Activated T-helper 17 cell treated with anti-CD3 and anti-CD28 coated beads, Interleukin-2, amount 50 U/mL, for 72 hours (primary cell): ENCODE measurements around the gene MYO18B. TPM values are rescaled to one million over a fixed set of nuclear protein-coding genes. Genes with fewer than 3 reads are reported as not detected.
"Not testable (repeated sequence)": the region's sequence is repeated elsewhere in the genome, so short reads cannot be mapped to it uniquely, and the experiment has no call there.

ENCODE experiments used
- ATAC-seq: fragments of 150-1000 bp; cut with Tn5 transposase; replicated peaks from 2 replicates; pipeline ENCODE4 v1.10.0; 2021; ENCODE audit warnings: mild to moderate bottlenecking, moderate library complexity
- H3K27ac Mint-ChIP-seq: one replicate; pipeline ENCODE4 v1.8.0; 2022; ENCODE audit warnings: mixed read lengths
- H3K27me3 Mint-ChIP-seq: one replicate; pipeline ENCODE4 v1.8.0; 2022; ENCODE audit warnings: mixed read lengths
- H3K36me3 Mint-ChIP-seq: one replicate; pipeline ENCODE4 v1.8.0; 2022; ENCODE audit warnings: low read depth, mild to moderate bottlenecking, mixed read lengths
- H3K4me1 Mint-ChIP-seq: one replicate; pipeline ENCODE4 v1.8.0; 2022; ENCODE audit warnings: mixed read lengths
- H3K4me3 Mint-ChIP-seq: one replicate; pipeline ENCODE4 v1.8.0; 2022; ENCODE audit warnings: mild to moderate bottlenecking, mixed read lengths
- H3K9me3 Mint-ChIP-seq: one replicate; pipeline ENCODE4 v1.8.0; 2022; ENCODE audit warnings: mixed read lengths
- total RNA-seq, 2 donors: library from RNA; stranded (reverse); gene quantifications; one replicate each; pipeline ENCODE4 v1.2.3, GENCODE V29; 2022

Gene MYO18B
- total RNA-seq, 2 donors from 2014 or later = 2.3 to 4.3 TPM

DNA sequence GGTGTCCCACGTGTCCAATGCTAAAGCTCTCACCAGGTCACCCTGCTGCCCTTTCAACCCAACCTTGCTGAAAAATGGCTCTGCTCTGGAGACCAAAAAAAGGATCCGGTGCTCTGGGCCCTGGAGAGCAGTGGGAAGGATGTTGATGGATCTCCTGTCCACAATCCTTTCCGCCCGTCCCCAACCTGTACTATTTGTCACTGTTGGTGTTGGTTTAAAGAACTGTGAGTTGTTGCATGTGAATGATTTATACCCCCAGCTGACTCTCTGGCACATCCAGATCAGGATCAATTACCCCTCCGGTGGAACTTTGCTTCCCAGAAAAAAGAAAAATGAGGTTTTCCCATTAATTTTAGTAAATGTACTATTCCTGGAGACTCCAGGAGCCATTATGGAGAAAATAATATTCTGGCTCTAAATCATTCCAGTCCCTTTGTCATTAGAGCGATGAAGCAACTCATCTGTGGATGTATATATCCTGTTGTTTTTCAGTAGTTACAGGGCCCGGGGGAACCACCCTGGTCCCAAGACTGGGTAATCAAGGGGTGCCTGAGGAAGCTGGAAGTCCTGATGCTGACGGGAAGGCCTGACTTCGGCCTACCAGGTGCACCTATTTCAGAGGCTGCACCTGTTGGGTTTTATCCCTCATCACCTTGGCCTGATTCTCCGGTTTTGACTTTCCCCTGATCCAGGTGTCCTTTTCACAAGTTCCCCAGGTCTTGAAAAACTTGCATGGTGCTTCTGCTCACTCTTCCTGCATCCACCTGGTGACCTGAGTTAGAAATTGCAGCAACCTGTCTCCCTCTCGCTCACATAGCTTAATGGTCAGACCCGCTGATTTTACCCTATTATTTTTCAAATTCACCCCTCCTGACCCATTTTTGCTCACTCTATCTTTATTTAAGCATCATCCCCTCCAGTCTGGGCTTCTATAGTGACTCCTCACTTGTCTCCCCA lies 218.1 kb downstream of the MYO18B start:
- H3K4me1 Mint-ChIP-seq = no peaks in the 10 kb centered on the region
- H3K36me3 Mint-ChIP-seq = no peaks in the 10 kb centered on the region
- no peak overlapping the region for H3K27ac Mint-ChIP-seq
- H3K4me3 Mint-ChIP-seq = no peak overlapping the region
- H3K27me3 Mint-ChIP-seq = peaks cover 10% of the 10 kb centered on the region
- H3K9me3 Mint-ChIP-seq = peaks cover 8% of the 10 kb centered on the region
- no peak for ATAC-seq

DNA sequence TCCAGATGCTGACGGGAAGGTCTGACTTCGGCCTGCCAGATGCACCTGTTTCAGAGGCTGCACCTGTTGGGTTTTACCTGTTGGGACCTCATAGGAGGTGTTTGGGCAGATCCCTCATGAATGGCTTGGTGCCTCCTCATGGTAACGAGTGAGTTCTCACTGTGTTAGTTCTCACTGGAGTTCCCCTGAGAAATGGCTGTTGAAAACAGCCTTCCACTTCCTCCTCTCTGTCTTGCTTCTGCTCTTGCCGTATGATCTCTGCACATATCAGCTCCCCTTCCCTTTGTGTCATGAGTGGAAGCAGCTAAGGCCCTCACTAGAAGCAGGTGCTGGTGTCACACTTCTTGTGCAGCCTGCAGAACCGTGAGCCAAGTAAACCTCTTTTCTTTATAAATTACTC lies 219.7 kb downstream of the MYO18B start:
- no peak overlapping the region for H3K4me3 Mint-ChIP-seq
- no peaks in the 10 kb centered on the region for H3K4me1 Mint-ChIP-seq
- H3K9me3 Mint-ChIP-seq = peaks cover 8% of the 10 kb centered on the region
- H3K27me3 Mint-ChIP-seq = peaks cover 13% of the 10 kb centered on the region
- H3K36me3 Mint-ChIP-seq = no peaks in the 10 kb centered on the region
- no peak for ATAC-seq
- H3K27ac Mint-ChIP-seq = no peak overlapping the region

DNA sequence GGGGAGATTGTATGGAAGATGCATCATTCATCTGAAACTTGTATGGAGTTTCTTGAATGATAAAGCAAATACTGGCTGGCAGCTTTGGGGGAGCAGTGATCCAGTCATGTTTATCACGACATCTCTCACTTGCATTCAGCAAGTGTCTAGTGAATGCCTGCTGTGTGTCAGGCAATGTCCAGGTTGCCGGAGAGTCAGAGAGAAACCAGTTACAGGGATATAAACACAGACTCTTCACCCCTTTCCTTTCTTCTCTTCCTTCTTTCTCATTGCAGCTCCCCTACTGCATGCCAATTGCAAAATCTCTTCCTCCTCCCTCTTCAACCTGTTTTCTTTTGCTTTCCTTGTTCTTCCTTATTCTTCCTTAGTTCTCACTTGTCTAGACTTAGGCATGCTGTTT lies 220.7 kb downstream of the MYO18B start:
- ATAC-seq = no peak
- Mint-ChIP-seq H3K9me3 (peaks cover 8% of the 10 kb centered on the region), H3K36me3 (no peaks in the 10 kb centered on the region), H3K27me3 (peaks cover 13% of the 10 kb centered on the region), H3K27ac (no peak overlapping the region), H3K4me3 (no peak overlapping the region), H3K4me1 (no peaks in the 10 kb centered on the region)

DNA sequence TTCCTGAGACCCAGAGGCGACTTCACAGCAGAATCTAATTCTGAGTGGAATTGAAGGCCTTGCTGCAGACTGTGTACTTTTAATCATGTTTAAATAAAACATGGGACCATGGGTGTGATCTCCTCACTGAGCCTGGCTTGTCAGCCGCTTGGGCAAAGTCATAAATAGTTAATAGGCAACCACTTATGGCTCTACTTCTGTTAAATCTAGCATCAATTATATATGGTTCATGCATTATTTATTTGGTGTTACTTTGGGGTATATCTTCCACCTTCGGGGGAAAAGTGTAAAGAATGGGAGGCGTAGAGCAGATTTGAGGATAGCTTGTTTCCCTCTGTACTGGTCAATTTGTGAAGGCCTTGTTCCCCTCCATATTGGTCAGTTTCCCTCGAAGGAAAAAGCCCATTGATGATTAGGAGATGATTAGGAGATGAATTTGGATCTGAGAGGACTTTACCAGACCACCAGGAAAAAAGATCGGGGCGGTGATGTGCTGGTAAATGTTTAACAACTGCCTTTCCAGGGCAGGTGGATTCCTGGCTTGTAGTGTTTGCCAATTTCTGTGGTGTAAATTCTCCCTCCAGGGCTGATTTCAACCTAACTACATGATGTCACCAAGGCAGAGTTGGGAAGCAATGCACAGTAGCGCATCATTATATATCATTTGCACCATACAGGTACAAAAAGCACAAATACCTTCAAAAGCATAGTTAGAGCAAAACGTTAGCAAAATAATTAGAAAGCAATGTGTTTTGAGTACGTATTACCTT lies 223.2 kb downstream of the MYO18B start:
- Mint-ChIP-seq H3K4me1 (no peaks in the 10 kb centered on the region), H3K9me3 (peaks cover 8% of the 10 kb centered on the region), H3K36me3 (no peaks in the 10 kb centered on the region), H3K27ac (no peak overlapping the region), H3K4me3 (no peak overlapping the region), H3K27me3 (peaks cover 13% of the 10 kb centered on the region)
- ATAC-seq = no peak

DNA sequence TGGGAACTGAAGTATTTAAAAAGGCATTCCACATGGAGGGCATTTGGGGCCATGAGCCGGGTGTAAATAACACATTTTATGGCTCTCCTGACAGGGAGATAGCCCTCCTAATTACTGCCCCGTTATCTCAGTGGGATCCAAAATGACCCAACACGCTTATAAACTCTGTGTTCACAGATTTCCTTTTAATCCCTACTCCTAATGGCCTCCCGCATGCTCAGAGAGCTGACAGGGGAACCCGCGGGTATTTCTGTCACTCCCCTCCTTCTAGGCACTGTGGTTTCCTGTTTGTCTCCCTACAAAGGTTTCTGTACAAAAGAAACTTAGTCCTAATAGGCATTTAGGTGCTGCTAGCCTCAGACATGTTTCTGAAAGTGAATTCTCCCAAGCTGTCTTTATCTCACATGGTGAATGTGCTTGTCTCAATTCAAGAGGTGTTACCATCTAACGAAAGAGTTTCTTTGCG lies 224.5 kb downstream of the MYO18B start:
- ATAC-seq = no peak
- peaks cover 8% of the 10 kb centered on the region for H3K9me3 Mint-ChIP-seq
- peaks cover 13% of the 10 kb centered on the region for H3K27me3 Mint-ChIP-seq
- no peaks in the 10 kb centered on the region for H3K4me1 Mint-ChIP-seq
- H3K36me3 Mint-ChIP-seq = no peaks in the 10 kb centered on the region
- H3K27ac Mint-ChIP-seq = no peak overlapping the region
- no peak overlapping the region for H3K4me3 Mint-ChIP-seq

DNA sequence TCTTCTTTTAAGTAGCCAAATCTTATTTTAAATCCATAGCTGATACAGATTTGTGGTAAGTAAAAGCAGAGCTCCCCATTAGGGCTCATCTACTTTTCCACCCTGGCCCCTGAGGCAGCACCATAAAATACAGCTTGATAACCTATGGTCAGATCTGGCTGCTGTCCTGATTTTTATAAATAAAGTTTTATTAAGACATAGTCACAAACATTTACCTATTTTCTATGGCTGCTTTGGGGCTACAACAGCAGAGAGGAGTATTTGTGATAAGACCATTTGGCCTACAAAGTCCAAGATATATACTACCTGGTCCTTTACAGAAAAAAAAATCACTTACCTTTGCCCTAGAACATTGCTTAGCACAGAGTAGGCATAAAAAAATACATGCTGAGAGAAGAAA lies 227.3 kb downstream of the MYO18B start:
- peaks cover 8% of the 10 kb centered on the region for H3K27me3 Mint-ChIP-seq
- H3K9me3 Mint-ChIP-seq = no peaks in the 10 kb centered on the region
- ATAC-seq = no peak
- no peaks in the 10 kb centered on the region for H3K4me1 Mint-ChIP-seq
- H3K27ac Mint-ChIP-seq = no peak overlapping the region
- H3K4me3 Mint-ChIP-seq = no peak overlapping the region
- H3K36me3 Mint-ChIP-seq = no peaks in the 10 kb centered on the region

DNA sequence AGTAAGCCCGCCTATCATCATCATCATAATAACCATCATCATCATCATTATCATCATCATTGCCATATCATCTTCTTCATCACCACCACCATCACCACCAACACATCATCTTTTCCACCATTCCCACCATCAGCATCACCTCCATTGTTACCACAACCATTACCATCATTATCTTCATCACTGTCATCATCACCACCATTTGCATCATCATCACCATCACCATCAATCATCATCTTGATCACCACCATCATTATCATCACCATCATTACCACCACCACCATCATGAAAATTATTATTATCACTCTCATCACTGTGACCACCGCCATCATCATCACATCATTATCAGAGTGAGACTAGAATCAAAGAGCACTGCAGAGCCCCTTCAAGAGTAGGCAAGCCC lies 227.9 kb downstream of the MYO18B start:
- Mint-ChIP-seq H3K4me1 (no peaks in the 10 kb centered on the region), H3K36me3 (no peaks in the 10 kb centered on the region), H3K4me3 (no peak overlapping the region), H3K9me3 (no peaks in the 10 kb centered on the region), H3K27ac (no peak overlapping the region), H3K27me3 (peaks cover 8% of the 10 kb centered on the region)
- no peak for ATAC-seq

DNA sequence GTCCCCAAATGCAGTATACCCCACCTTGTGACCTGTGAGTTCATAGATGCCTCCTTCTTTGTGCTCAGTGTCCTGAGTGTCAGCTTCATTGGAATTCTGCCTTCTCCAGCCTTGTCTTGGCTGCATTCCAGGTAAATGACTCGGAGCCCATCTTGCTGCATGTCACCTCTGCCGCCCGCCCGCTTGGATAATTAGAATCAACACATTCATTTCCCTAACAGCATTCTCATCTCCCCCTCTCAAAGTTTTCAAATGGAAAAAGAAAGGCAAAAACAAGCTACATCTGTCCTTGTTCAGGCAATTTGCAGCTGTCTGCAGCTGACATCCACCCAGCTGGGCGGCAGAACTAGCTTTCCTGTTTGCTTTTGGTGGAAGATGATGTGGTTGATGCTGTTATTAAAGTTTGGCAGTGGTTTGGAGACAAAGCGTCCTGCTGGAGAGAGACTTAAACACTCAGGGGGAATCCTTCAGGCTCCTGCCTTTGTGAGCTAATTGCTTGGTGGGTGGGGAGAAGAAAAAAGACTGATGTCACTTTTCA lies 228.5 kb downstream of the MYO18B start:
- peaks cover 4% of the 10 kb centered on the region for H3K27me3 Mint-ChIP-seq
- no peaks in the 10 kb centered on the region for H3K4me1 Mint-ChIP-seq
- no peak for ATAC-seq
- H3K27ac Mint-ChIP-seq = no peak overlapping the region
- H3K4me3 Mint-ChIP-seq = no peak overlapping the region
- H3K36me3 Mint-ChIP-seq = no peaks in the 10 kb centered on the region
- no peaks in the 10 kb centered on the region for H3K9me3 Mint-ChIP-seq

DNA sequence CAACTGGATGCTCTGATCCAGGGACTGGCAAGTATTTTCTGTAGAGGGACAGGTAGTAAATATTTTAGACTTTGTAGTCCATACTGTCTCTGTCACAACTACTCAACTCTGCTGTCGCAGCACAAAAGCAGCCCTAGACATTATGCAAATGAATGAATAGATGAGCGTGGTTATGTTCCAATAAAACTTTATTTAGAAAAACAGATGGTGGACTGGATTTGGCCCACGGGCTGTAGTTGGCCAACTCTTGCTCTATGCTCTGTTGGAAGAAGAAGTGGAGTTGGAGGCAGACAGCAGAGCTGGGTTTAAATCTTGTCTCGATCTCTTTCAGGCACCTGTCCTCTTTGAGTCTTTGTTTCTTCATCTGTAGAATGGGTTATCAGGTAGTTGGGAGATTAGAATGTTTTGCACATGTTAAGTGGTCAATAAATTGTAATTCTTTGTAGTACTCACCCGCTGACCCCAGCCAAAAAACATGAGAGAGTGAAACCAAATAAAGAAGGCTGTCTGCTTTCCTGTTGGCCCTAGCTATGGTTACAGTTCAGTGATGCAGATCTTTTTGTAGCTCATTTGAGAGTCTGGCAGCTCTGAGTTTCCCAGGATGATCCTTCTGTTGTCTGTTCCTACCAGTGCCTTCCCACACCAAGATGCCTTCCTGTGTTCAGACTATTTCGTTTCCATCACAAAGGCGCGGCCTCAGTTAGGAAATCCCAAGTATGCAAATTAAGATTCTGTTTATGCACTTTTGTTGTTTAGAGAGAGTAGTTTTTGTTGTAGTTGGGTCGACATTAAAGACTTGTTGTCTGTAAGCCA lies 229.2 kb downstream of the MYO18B start:
- Mint-ChIP-seq H3K4me1 (no peaks in the 10 kb centered on the region), H3K36me3 (no peaks in the 10 kb centered on the region), H3K27ac (no peak overlapping the region), H3K9me3 (no peaks in the 10 kb centered on the region), H3K4me3 (no peak overlapping the region), H3K27me3 (peaks cover 3% of the 10 kb centered on the region)
- ATAC-seq = no peak

DNA sequence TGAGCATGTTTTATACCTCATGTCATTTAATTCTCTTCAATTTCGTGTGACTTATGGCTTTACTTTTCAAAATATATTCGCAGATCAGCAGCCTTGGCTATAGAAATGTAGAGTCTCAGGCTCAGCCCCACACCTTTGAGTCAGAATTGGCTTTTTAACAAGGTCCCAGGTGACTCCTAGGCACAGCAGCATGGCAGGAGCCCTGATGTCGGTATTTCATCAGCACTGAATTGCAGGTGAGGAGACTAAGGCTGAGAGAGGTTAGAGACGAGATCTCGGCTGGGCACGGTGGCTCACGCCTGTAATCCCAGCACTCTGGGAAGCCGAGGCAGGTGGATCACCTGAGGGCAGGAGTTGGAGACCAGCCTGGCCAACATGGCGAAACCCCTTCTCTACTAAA lies 230.4 kb downstream of the MYO18B start:
- H3K4me1 Mint-ChIP-seq = no peaks in the 10 kb centered on the region
- no peaks in the 10 kb centered on the region for H3K9me3 Mint-ChIP-seq
- ATAC-seq = no peak
- H3K27ac Mint-ChIP-seq = no peak overlapping the region
- no peaks in the 10 kb centered on the region for H3K36me3 Mint-ChIP-seq
- H3K4me3 Mint-ChIP-seq = no peak overlapping the region
- peaks cover 6% of the 10 kb centered on the region for H3K27me3 Mint-ChIP-seq

DNA sequence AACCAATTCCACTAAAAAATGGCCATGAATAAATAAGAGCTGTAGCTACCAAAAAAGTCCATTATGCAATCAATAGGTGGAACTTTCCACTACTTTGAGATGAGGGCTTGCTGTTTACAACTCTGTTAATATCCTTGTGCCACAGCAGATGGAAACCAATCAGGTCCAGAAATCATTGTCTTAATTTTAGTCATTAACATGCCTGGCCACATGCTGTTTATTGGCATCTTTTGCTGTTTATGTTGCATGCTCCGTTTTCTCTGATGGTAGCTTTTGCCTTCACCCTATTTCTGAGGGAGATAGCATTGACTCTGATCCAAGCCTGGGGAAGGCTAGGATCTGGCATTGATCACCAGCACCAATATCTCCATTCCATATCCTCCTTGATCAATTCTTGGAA lies 234.4 kb downstream of the MYO18B start:
- Mint-ChIP-seq H3K9me3 (no peaks in the 10 kb centered on the region), H3K27me3 (peaks cover 11% of the 10 kb centered on the region), H3K36me3 (no peaks in the 10 kb centered on the region), H3K4me3 (no peak overlapping the region), H3K4me1 (no peaks in the 10 kb centered on the region), H3K27ac (no peak overlapping the region)
- ATAC-seq = no peak

DNA sequence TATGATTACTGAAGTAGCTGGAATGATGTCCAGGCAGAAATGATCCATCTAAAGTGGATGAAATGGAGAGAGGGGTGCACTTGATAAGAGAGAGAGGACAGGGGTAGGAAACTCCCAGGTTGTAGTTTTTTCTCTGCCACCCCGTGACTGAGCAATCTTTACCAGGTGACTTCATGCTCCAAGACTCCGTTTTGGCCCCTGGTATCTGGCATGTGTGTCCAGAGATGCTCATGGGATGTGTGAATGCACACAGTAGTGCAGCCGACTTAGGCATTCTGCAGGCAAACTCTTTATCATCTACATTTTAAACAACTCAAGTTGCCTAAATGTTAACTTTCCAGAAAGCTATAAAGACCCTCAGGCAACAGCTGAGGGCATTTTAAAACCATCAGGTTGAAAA lies 238.0 kb downstream of the MYO18B start:
- H3K9me3 Mint-ChIP-seq = no peaks in the 10 kb centered on the region
- H3K27me3 Mint-ChIP-seq = peaks cover 12% of the 10 kb centered on the region
- no peaks in the 10 kb centered on the region for H3K36me3 Mint-ChIP-seq
- no peaks in the 10 kb centered on the region for H3K4me1 Mint-ChIP-seq
- no peak overlapping the region for H3K27ac Mint-ChIP-seq
- no peak for ATAC-seq
- H3K4me3 Mint-ChIP-seq = no peak overlapping the region

DNA sequence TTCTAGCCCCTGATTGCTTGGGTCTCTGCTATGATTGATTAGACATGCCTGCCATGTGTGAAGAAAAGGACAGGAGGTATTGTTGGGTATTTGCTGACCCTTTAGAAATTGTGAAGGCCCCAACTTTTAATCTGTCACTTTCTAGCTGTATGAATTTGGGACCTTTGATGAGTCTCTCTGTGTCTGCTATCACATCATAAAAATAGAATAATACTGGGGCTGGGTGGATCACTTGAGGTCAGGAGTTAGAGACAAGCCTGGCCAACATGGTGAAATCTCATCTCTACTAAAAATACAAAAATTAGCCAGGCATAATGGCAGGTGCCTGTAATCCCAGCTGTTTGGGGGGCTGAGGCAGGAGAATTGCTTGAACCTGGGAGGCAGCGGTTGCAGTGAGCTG lies 242.9 kb downstream of the MYO18B start:
- H3K27me3 Mint-ChIP-seq = peaks cover 11% of the 10 kb centered on the region
- not testable (repeated sequence) for ATAC-seq, H3K27ac Mint-ChIP-seq, H3K9me3 Mint-ChIP-seq, H3K4me3 Mint-ChIP-seq, H3K36me3 Mint-ChIP-seq, H3K4me1 Mint-ChIP-seq

DNA sequence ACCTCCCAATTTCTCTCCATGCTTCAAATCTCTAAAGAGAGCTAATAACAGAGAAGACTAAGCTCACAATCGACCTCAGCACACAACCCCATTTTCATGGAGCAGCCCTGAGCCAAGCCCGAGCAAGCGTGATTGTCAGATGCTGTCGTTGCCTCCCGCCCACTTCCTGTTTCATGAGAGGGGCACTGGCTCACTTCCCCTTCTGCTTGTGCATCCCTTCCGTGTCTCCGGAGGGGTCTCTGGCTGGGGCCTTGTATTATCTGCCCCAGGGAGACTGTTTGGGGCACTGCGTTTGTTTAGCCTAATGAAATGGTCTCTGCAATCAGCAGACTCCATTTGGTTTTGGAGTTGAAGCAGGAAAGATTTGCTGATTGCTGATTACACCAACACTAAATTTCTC lies 246.0 kb downstream of the MYO18B start:
- H3K4me3 Mint-ChIP-seq = no peak overlapping the region
- no peak overlapping the region for H3K27ac Mint-ChIP-seq
- H3K27me3 Mint-ChIP-seq = peaks cover 7% of the 10 kb centered on the region
- no peak for ATAC-seq
- no peaks in the 10 kb centered on the region for H3K36me3 Mint-ChIP-seq
- no peaks in the 10 kb centered on the region for H3K4me1 Mint-ChIP-seq
- H3K9me3 Mint-ChIP-seq = no peaks in the 10 kb centered on the region
